NCI-H524 (cell line): ENCODE data around the gene ATP1A4.

ENCODE experiments used
- DNase-seq, 2 experiments: peaks; one replicate each; lab custom pipeline; 2025; lab: John Stamatoyannopoulos, UW

ATP1A4 gene

GRCh38 chr1:160228431-160228830 is 77.0 kb downstream of the ATP1A4 start:
- no peak for DNase-seq

- DNase-seq = no peak
Measured at GRCh38 chr1:160232911-160233310, 81.5 kb downstream of the ATP1A4 start.
